ENCODE results near the gene MYEF2. TPM values are rescaled to one million over a fixed set of nuclear protein-coding genes. Genes with fewer than 3 reads are reported as not detected.

The MYEF2 gene, protein sequence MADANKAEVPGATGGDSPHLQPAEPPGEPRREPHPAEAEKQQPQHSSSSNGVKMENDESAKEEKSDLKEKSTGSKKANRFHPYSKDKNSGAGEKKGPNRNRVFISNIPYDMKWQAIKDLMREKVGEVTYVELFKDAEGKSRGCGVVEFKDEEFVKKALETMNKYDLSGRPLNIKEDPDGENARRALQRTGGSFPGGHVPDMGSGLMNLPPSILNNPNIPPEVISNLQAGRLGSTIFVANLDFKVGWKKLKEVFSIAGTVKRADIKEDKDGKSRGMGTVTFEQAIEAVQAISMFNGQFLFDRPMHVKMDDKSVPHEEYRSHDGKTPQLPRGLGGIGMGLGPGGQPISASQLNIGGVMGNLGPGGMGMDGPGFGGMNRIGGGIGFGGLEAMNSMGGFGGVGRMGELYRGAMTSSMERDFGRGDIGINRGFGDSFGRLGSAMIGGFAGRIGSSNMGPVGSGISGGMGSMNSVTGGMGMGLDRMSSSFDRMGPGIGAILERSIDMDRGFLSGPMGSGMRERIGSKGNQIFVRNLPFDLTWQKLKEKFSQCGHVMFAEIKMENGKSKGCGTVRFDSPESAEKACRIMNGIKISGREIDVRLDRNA
- 51.0 TPM for polyA plus RNA-seq (2013, experiment 1 of 2)
- 53.0 TPM for polyA plus RNA-seq (2013, experiment 2 of 2)

DNA sequence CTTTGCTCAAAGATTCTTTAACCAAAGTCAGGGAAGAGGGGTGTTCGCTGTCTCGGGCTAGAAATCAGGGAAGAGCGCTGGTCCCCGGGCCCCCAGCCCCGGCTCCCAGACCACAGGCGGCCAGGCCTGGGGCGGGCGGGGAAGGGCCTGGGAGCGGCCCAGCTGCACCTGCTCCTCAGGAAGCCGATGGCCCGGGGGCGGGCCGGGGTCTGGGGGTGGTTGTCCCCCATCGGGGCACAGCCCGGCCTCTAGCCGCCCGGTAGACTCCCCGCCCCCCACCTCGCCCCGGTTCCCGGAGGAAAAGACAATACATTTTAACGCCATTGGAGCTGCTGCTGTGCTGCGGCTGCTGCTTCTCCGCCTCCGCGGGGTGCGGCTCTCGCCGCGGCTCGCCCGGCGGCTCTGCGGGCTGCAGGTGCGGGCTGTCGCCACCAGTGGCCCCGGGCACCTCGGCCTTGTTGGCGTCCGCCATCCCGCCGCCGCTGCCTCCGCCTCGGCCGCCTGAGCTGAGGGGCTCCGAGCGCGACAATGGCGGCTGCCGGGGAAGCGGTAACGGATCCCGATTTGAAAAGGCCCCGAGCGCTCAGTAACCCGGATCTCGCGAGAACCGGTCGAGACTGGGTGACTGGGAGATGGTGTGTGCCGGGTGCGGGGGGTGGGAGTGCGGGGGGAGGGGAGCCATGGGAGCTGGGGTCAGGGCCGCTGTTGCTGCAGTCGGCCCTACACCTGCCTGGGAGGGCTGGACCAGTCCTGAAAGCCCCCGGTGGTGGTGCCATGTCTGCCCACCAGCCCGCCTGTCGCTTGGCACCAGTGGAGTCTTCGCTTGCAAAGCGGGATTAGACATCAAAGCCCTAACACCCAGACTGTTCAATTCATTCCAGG is at the start of gene MYEF2:
Gene MYEF2, minus strand, starts transcription at position 530 of the 882 bp plus-strand sequence. Its CDS starts 58 bp downstream, at position 472.
- Histone ChIP-seq H3K23ac (ENCODE audit: low read length) (no peak within 1 kb of the TSS), H3K18ac (ENCODE audit: low read length) (peak within 1 kb of the TSS; percentile 56), H2BK15ac (replicated peaks; ENCODE audit: low read depth) (no peak within 1 kb of the TSS), H3K9ac (ENCODE audit: low read length) (peak within 1 kb of the TSS; percentile 67), H3K56ac (ENCODE audit: low read length) (peak within 1 kb of the TSS; percentile 92), H2BK120ac (ENCODE audit: low read depth, low read length) (peak within 1 kb of the TSS; percentile 68), H3K4me2 (ENCODE audit: low read length) (peak within 1 kb of the TSS; percentile 43), H3K79me1 (ENCODE audit: low read length) (no peaks in the 10 kb centered on the region), H3K79me2 (ENCODE audit: control insufficient read depth, insufficient read depth, low read length) (peaks cover 13% of the 10 kb centered on the region), H3K4me1 (ENCODE audit: control insufficient read depth, low read depth, low read length) (no peaks in the 10 kb centered on the region), H3K36me3 (ENCODE audit: control insufficient read depth, insufficient read depth, low read length) (no peaks in the 10 kb centered on the region), H2BK5ac (ENCODE audit: low read length) (no peak within 1 kb of the TSS), H4K8ac (ENCODE audit: low read depth, low read length) (peak within 1 kb of the TSS; percentile 15), H3K4me3 (ENCODE audit: low read length) (peak within 1 kb of the TSS; percentile 61), H4K5ac (ENCODE audit: low read length) (no peak within 1 kb of the TSS), H2AK5ac (ENCODE audit: low read length) (no peak within 1 kb of the TSS), H3K27me3 (ENCODE audit: insufficient read depth, low read length, poor library complexity) (no peaks in the 10 kb centered on the region), H3K27ac (ENCODE audit: low read depth, low read length) (peak within 1 kb of the TSS; percentile 70), H3K4ac (ENCODE audit: low read depth, low read length) (peak within 1 kb of the TSS; percentile 48)
- DNase-seq = peak; percentile 93
- no CpG with 5 or more reads among the region's 71 CpGs for WGBS (ENCODE audit: extremely low coverage, insufficient coverage, low lambda C conversion rate)

DNA sequence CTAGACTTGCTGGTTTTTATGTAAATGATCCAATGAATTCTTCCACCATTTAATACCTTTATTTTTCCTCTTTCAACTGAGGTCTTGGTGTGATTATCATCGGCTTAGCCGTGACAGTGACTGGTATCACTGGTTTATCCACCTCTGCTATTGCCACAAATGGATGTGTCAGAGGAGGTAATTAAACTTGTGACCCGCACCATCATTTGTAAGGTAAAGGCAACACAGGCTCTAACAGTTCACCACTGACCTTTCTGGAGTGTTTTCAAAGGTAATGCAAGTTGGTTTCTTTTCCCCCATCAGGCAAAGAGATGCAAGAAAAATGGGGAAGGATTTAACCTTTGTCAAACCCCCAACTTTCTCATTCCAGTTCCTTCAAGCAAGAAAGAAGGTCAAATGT is 47.7 kb upstream of the MYEF2 start:
- Histone ChIP-seq H3K27me3 (ENCODE audit: insufficient read depth, low read length, poor library complexity) (no peaks in the 10 kb centered on the region), H3K4ac (ENCODE audit: low read depth, low read length) (no peak overlapping the region), H3K4me3 (ENCODE audit: low read length) (no peak overlapping the region), H3K23ac (ENCODE audit: low read length) (no peak overlapping the region), H2BK5ac (ENCODE audit: low read length) (no peak overlapping the region), H4K8ac (ENCODE audit: low read depth, low read length) (no peak overlapping the region), H4K5ac (ENCODE audit: low read length) (no peak overlapping the region), H3K79me1 (ENCODE audit: low read length) (no peaks in the 10 kb centered on the region), H3K4me2 (ENCODE audit: low read length) (no peak overlapping the region), H3K27ac (ENCODE audit: low read depth, low read length) (no peak overlapping the region), H2AK5ac (ENCODE audit: low read length) (no peak overlapping the region), H3K36me3 (ENCODE audit: control insufficient read depth, insufficient read depth, low read length) (no peaks in the 10 kb centered on the region), H2BK15ac (replicated peaks; ENCODE audit: low read depth) (no peak overlapping the region), H3K18ac (ENCODE audit: low read length) (no peak overlapping the region), H3K56ac (ENCODE audit: low read length) (no peak overlapping the region), H3K9ac (ENCODE audit: low read length) (no peak overlapping the region), H3K79me2 (ENCODE audit: control insufficient read depth, insufficient read depth, low read length) (no peaks in the 10 kb centered on the region), H2BK120ac (ENCODE audit: low read depth, low read length) (no peak overlapping the region), H3K4me1 (ENCODE audit: control insufficient read depth, low read depth, low read length) (peaks cover 3% of the 10 kb centered on the region)
- DNase-seq = no peak
- WGBS (ENCODE audit: extremely low coverage, insufficient coverage, low lambda C conversion rate) = no CpG with 5 or more reads among the region's 3 CpGs

DNA sequence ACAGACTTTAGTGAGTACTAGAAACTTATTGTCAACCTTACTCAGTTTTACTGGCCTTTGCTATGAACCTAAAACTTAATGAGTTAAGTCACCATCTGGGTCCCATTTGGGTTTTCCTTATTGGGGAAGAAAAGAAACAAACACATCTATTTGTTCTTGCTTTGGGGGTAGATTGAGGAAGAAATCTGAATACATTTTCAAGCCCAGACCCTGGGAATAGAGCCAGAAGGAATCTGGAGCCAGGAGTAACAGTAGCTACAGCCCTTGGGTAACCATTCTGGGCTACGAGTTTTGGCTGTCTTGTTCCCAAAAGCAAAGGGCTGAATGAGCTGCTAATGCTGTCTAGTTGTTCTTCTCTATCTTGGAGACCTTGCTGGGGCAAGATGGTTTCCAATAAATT is 44.5 kb upstream of the MYEF2 start:
- WGBS (ENCODE audit: extremely low coverage, insufficient coverage, low lambda C conversion rate) = no CpG with 5 or more reads among the region's 1 CpG

DNA sequence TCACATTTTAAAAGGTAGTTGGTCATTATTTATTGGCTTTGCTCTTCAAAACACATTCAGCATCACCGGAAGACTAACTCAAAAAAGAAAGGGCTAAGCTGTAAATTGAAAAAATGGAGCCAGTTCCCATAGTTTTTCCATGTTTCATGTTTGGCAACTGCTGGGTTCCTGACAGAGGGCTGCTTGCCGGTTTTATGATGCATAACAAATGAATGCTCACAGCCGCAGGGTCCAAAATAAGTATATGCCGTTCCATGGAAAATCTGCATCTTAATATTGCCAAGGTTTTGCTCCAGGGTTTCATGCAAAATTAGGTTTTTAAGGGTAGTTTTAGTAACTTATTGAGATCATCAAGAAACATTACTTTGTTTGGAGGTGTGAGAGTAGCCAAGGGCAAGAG is 43.8 kb upstream of the MYEF2 start:
- no peak overlapping the region for H3K18ac ChIP-seq (ENCODE audit: low read length)
- no peak for DNase-seq
- H4K5ac ChIP-seq (ENCODE audit: low read length) = no peak overlapping the region
- no peaks in the 10 kb centered on the region for H3K36me3 ChIP-seq (ENCODE audit: control insufficient read depth, insufficient read depth, low read length)
- no peak overlapping the region for H3K4me3 ChIP-seq (ENCODE audit: low read length)
- H2AK5ac ChIP-seq (ENCODE audit: low read length) = no peak overlapping the region
- no peaks in the 10 kb centered on the region for H3K79me2 ChIP-seq (ENCODE audit: control insufficient read depth, insufficient read depth, low read length)
- no peak overlapping the region for H2BK15ac ChIP-seq (replicated peaks; ENCODE audit: low read depth)
- H3K27me3 ChIP-seq (ENCODE audit: insufficient read depth, low read length, poor library complexity) = no peaks in the 10 kb centered on the region
- H4K8ac ChIP-seq (ENCODE audit: low read depth, low read length) = no peak overlapping the region
- H3K4me2 ChIP-seq (ENCODE audit: low read length) = no peak overlapping the region
- H3K23ac ChIP-seq (ENCODE audit: low read length) = no peak overlapping the region
- no peak overlapping the region for H3K4ac ChIP-seq (ENCODE audit: low read depth, low read length)
- H3K4me1 ChIP-seq (ENCODE audit: control insufficient read depth, low read depth, low read length) = peaks cover 3% of the 10 kb centered on the region
- H3K27ac ChIP-seq (ENCODE audit: low read depth, low read length) = no peak overlapping the region
- H3K79me1 ChIP-seq (ENCODE audit: low read length) = no peaks in the 10 kb centered on the region
- H3K56ac ChIP-seq (ENCODE audit: low read length) = no peak overlapping the region
- H3K9ac ChIP-seq (ENCODE audit: low read length) = no peak overlapping the region
- no peak overlapping the region for H2BK120ac ChIP-seq (ENCODE audit: low read depth, low read length)
- no CpG with 5 or more reads among the region's 4 CpGs for WGBS (ENCODE audit: extremely low coverage, insufficient coverage, low lambda C conversion rate)
- H2BK5ac ChIP-seq (ENCODE audit: low read length) = no peak overlapping the region

More for the DNA sequence above, 44.5 kb upstream of the MYEF2 start:
- Histone ChIP-seq H4K5ac (ENCODE audit: low read length) (no peak overlapping the region), H2BK15ac (replicated peaks; ENCODE audit: low read depth) (no peak overlapping the region), H3K56ac (ENCODE audit: low read length) (no peak overlapping the region), H3K23ac (ENCODE audit: low read length) (no peak overlapping the region), H3K4me2 (ENCODE audit: low read length) (no peak overlapping the region), H3K27ac (ENCODE audit: low read depth, low read length) (no peak overlapping the region), H4K8ac (ENCODE audit: low read depth, low read length) (no peak overlapping the region), H2BK5ac (ENCODE audit: low read length) (no peak overlapping the region), H3K4me3 (ENCODE audit: low read length) (no peak overlapping the region), H3K27me3 (ENCODE audit: insufficient read depth, low read length, poor library complexity) (no peaks in the 10 kb centered on the region), H3K4me1 (ENCODE audit: control insufficient read depth, low read depth, low read length) (peaks cover 3% of the 10 kb centered on the region), H3K4ac (ENCODE audit: low read depth, low read length) (no peak overlapping the region), H2AK5ac (ENCODE audit: low read length) (no peak overlapping the region), H3K18ac (ENCODE audit: low read length) (no peak overlapping the region), H3K79me2 (ENCODE audit: control insufficient read depth, insufficient read depth, low read length) (no peaks in the 10 kb centered on the region), H3K79me1 (ENCODE audit: low read length) (no peaks in the 10 kb centered on the region), H3K36me3 (ENCODE audit: control insufficient read depth, insufficient read depth, low read length) (no peaks in the 10 kb centered on the region), H2BK120ac (ENCODE audit: low read depth, low read length) (no peak overlapping the region), H3K9ac (ENCODE audit: low read length) (no peak overlapping the region)
- DNase-seq = no peak

- H2AK5ac ChIP-seq (ENCODE audit: low read length) = no peak overlapping the region
- H2BK120ac ChIP-seq (ENCODE audit: low read depth, low read length) = no peak overlapping the region
- H3K4me3 ChIP-seq (ENCODE audit: low read length) = no peak overlapping the region
- H3K27me3 ChIP-seq (ENCODE audit: insufficient read depth, low read length, poor library complexity) = no peaks in the 10 kb centered on the region
- no peak overlapping the region for H3K27ac ChIP-seq (ENCODE audit: low read depth, low read length)
- no peaks in the 10 kb centered on the region for H3K79me1 ChIP-seq (ENCODE audit: low read length)
- H2BK15ac ChIP-seq (replicated peaks; ENCODE audit: low read depth) = no peak overlapping the region
- H3K4me2 ChIP-seq (ENCODE audit: low read length) = no peak overlapping the region
- H3K23ac ChIP-seq (ENCODE audit: low read length) = no peak overlapping the region
- no peaks in the 10 kb centered on the region for H3K36me3 ChIP-seq (ENCODE audit: control insufficient read depth, insufficient read depth, low read length)
- no peak overlapping the region for H3K9ac ChIP-seq (ENCODE audit: low read length)
- WGBS (ENCODE audit: extremely low coverage, insufficient coverage, low lambda C conversion rate) = no CpG with 5 or more reads among the region's 1 CpG
- H4K5ac ChIP-seq (ENCODE audit: low read length) = no peak overlapping the region
- H3K79me2 ChIP-seq (ENCODE audit: control insufficient read depth, insufficient read depth, low read length) = no peaks in the 10 kb centered on the region
- H3K56ac ChIP-seq (ENCODE audit: low read length) = no peak overlapping the region
- no peak overlapping the region for H3K4ac ChIP-seq (ENCODE audit: low read depth, low read length)
- no peak overlapping the region for H3K18ac ChIP-seq (ENCODE audit: low read length)
- peaks cover 3% of the 10 kb centered on the region for H3K4me1 ChIP-seq (ENCODE audit: control insufficient read depth, low read depth, low read length)
- no peak overlapping the region for H4K8ac ChIP-seq (ENCODE audit: low read depth, low read length)
- DNase-seq = no peak
- H2BK5ac ChIP-seq (ENCODE audit: low read length) = no peak overlapping the region
Measured at GRCh38 chr15:48221261-48221660, 43.2 kb upstream of the MYEF2 start.
